ENCODE data around the gene LIME1. TPM values are rescaled to one million over a fixed set of nuclear protein-coding genes. Genes with fewer than 3 reads are reported as not detected.

Gene LIME1
- total and polyA plus RNA-seq, 2 of the 8 experiments (the other 6 are each of a cell fraction or from before 2014, with no cell fraction given): 4.5 to 5.9 TPM

GRCh38 chr20:63775096-63775978 is 38.9 kb downstream of the LIME1 start:
- Histone ChIP-seq H3K18ac (ENCODE audit: extremely low read depth, low read length) (peak overlapping the region; percentile 38; the same call in 1 of the 2 replicates), H4K91ac (replicated peaks; ENCODE audit: insufficient read length, low read length) (peak overlapping the region; percentile 85), H2BK5ac (ENCODE audit: low read depth, low read length) (0 out of 2 replicates have a peak overlapping the region, but pooled peaks have one; percentile 22), H3K23ac (ENCODE audit: insufficient read length) (no peak overlapping the region), H2BK15ac (ENCODE audit: low read length) (peak overlapping the region; percentile 65), H4K5ac (ENCODE audit: insufficient read length, low read depth, low read length) (peak overlapping the region; percentile 66), H3K27me3 (replicated peaks in 1 of 4; ENCODE audit: control insufficient read depth in 3 of 4, extremely low read depth in 1 of 4, insufficient read depth in 3 of 4, low read length in 3 of 4) (no peaks in the 10 kb centered on the region), H3K9ac (replicated peaks in 1 of 4; ENCODE audit: extremely low read depth in 1 of 4, low read depth in 3 of 4, low read length in 3 of 4) (peak overlapping the region in 2 of 4 experiments; percentile 26 to 34; a peak in 3 of 7 replicates), H3K4me1 (replicated peaks in 1 of 4; ENCODE audit: control insufficient read depth in 3 of 4, insufficient read depth in 4 of 4, low read length in 3 of 4) (peaks cover 0 to 9% (median 6%) of the 10 kb centered on the region in 4 experiments; a peak in 5 of 7 replicates), H3K23me2 (ENCODE audit: low read depth, low read length) (peaks cover 7% of the 10 kb centered on the region; the same call in 1 of the 2 replicates), H2BK120ac (replicated peaks; ENCODE audit: low read depth, low read length) (no peak overlapping the region), H3K14ac (ENCODE audit: insufficient read length) (no peak overlapping the region), H2AK5ac (ENCODE audit: low read depth, low read length) (no peak overlapping the region), H3K56ac (replicated peaks; ENCODE audit: insufficient read length, low read depth, low read length) (peak overlapping the region; percentile 59), H3K36me3 (ENCODE audit: control insufficient read depth in 2 of 4, insufficient read depth in 4 of 4, low read length in 3 of 4) (no peaks in the 10 kb centered on the region), H4K20me1 (replicated peaks in 1 of 2; ENCODE audit: control insufficient read depth in 1 of 2, insufficient read depth in 2 of 2, low read length in 2 of 2) (peaks cover 3 to 14% of the 10 kb centered on the region in 2 experiments), H3K4me2 (ENCODE audit: insufficient read depth in 1 of 2, low read depth in 2 of 2, low read length in 2 of 2) (peak overlapping the region; percentile 71 to 89), H3K27ac (ENCODE audit: low read depth, low read length) (no peak overlapping the region), H3K9me3 (ENCODE audit: insufficient read depth in 2 of 2, low read depth in 1 of 2, low read length in 1 of 2) (peaks cover 0 to 3% of the 10 kb centered on the region in 2 experiments; a peak in 1 of 4 replicates), H3K4me3 (ENCODE audit: extremely low read depth in 1 of 4, insufficient read depth in 2 of 4, low read depth in 3 of 4, low read length in 4 of 4) (peak overlapping the region; percentile 12 to 62 (median 46); a peak in 7 of 8 replicates), H2BK20ac (ENCODE audit: low read length) (no peak overlapping the region), H4K8ac (ENCODE audit: extremely low read depth, insufficient read depth, low read length) (peak overlapping the region; percentile 80), H2AFZ (ENCODE audit: low read length) (no peak overlapping the region), H3K79me2 (ENCODE audit: control insufficient read depth in 1 of 2, insufficient read depth in 2 of 2, low read length in 2 of 2) (peaks cover 4 to 11% of the 10 kb centered on the region in 2 experiments; a peak in 2 of 4 replicates), H3K4ac (replicated peaks; ENCODE audit: insufficient read length, low read depth, low read length) (peak overlapping the region; percentile 65), H2BK12ac (ENCODE audit: low read depth, low read length) (no peak overlapping the region; the same call in 1 of the 2 replicates), H3K79me1 (ENCODE audit: low read depth, low read length) (peaks cover 14% of the 10 kb centered on the region)
- peak in 1 of 2 experiments; percentile 95 for DNase-seq (ENCODE audit: low read depth in 1 of 2, low spot score in 2 of 2)
- 14% methylated on average over 64 of the region's 67 CpGs; no CpG with 5 or more reads in 1 of the 2 experiments for WGBS, 2 experiments (ENCODE audit: extremely low coverage in 1 of 2, insufficient coverage in 1 of 2, insufficient read length in 1 of 2, insufficient replicate concordance in 2 of 2, low coverage in 1 of 2, low lambda C conversion rate in 2 of 2, missing lambda C conversion rate in 1 of 2)
- ChIA-PET POLR2A (ENCODE audit: partially characterized antibody) (interaction anchor here (0.6 to 2.8 kb wide), 16 partner anchors 9 to 254 kb away, joined by 3 to 22 read pairs (median 3); partner anchors contain the start of genes LIME1, PPDPF and TPD52L2), CTCF (ENCODE audit: partially characterized antibody) (interaction anchor here (0.7 to 10.7 kb wide), 53 partner anchors 10 to 252 kb away, joined by 3 to 191 read pairs (median 5); partner anchors contain the start of genes ARFRP1, LIME1, PRPF6 and PTK6)
- FAIRE-seq: no peak
- TF ChIP-seq TAF1 (IDR thresholded peaks at IDR 0.05; ENCODE audit: low read depth, low read length): no peak
- TF ChIP-seq SUZ12 (IDR thresholded peaks at IDR 0.05; ENCODE audit: low read length): no peak
- TF ChIP-seq POLR2A (IDR thresholded peaks at IDR 0.05; ENCODE audit: control extremely low read depth in 1 of 2, low read depth in 2 of 2, low read length in 2 of 2): no peak
- 0 out of 2 replicates have a peak, but pooled peaks have one; percentile 52 for TF ChIP-seq RBBP5 (IDR thresholded peaks at IDR 0.05; ENCODE audit: borderline replicate concordance, low read depth, low read length)
- TF ChIP-seq SIN3A (conservative IDR thresholded peaks at IDR 0.05 in 1 of 2, IDR thresholded peaks at IDR 0.05 in 1 of 2; ENCODE audit: low read depth in 1 of 2, low read length in 2 of 2): peak in 1 of 2 experiments; percentile 85; a peak in 2 of 4 replicates
- peak; percentile 15; the same call in 1 of the 2 replicates for TF ChIP-seq MAX (IDR thresholded peaks at IDR 0.05)
- peak; percentile 76 for TF ChIP-seq BACH1 (IDR thresholded peaks at IDR 0.05; ENCODE audit: low read length)
- no peak for TF ChIP-seq EP300 (IDR thresholded peaks at IDR 0.05; ENCODE audit: borderline replicate concordance in 1 of 2, low read depth in 2 of 2, low read length in 2 of 2)
- TF ChIP-seq CTBP2 (IDR thresholded peaks at IDR 0.05; ENCODE audit: borderline replicate concordance, insufficient read depth, insufficient read length, low read length): peak; percentile 72
